Upper lobe of left lung (tissue), 6 donors: Measurements from ENCODE around the gene ASCC3. TPM values are rescaled to one million over a fixed set of nuclear protein-coding genes. Genes with fewer than 3 reads are reported as not detected.

Experiments used
- ATAC-seq, 2 donors: fragments of 200-7000 bp; cut with Tn5 transposase; one replicate each; pipeline ENCODE4 v1.9.1; 2022; ENCODE audit warnings: mild to moderate bottlenecking in 2 of 2, moderate library complexity in 2 of 2; ENCODE audit not compliant: low FRiP score in 2 of 2
- DNase-seq, 2 donors: peaks; one replicate each; pipeline ENCODE4 v3.0.0-alpha.2; 2019 to 2020
- H3K27ac ChIP-seq, 4 donors: fragments of 200-600 bp; sonication (generic); one replicate each; pipeline ENCODE4 v1.5.1; 2016 to 2019
- H3K27me3 ChIP-seq, 4 donors: fragments of 200-600 bp; sonication (generic); one replicate each; pipeline ENCODE4 v1.5.1; 2017 to 2019
- H3K36me3 ChIP-seq, 4 donors: fragments of 200-600 bp; sonication (generic); one replicate each; pipeline ENCODE4 v1.5.1; 2016 to 2019
- H3K4me1 ChIP-seq, 4 donors: fragments of 200-600 bp; sonication (generic); one replicate each; pipeline ENCODE4 v1.5.1; 2018 to 2019
- H3K4me3 ChIP-seq, 4 donors: fragments of 200-600 bp; sonication (generic); one replicate each; pipeline ENCODE4 v1.5.1; 2017 to 2019; ENCODE audit warnings: mild to moderate bottlenecking in 2 of 4, moderate library complexity in 1 of 4
- H3K9me3 ChIP-seq, 4 donors: fragments of 200-600 bp; sonication (generic); one replicate each; pipeline ENCODE4 v1.5.1; 2018 to 2019
- CTCF ChIP-seq, 6 experiments: fragments of 450-650 bp in 4 of 6; fragments of 200-600 bp in 2 of 6; sonication (generic) in 2 of 6; IDR thresholded peaks; one replicate each; pipeline ENCODE4 v1.5.1; 2016 to 2019; ENCODE audit warnings: antibody characterized with exemption in 6 of 6
- EP300 ChIP-seq, 4 donors: sonication (generic); formaldehyde crosslinking; IDR thresholded peaks; one replicate each; pipeline ENCODE4 v1.5.1; 2017; ENCODE audit warnings: antibody characterized with exemption in 4 of 4, control low read depth in 2 of 4
- POLR2A ChIP-seq, 4 donors: fragments of 450-650 bp; IDR thresholded peaks; one replicate each; pipeline ENCODE4 v1.5.1; 2016 to 2017; ENCODE audit warnings: antibody characterized with exemption in 4 of 4, mild to moderate bottlenecking in 2 of 4
- POLR2AphosphoS5 ChIP-seq, 2 donors: sonication (generic); formaldehyde crosslinking; IDR thresholded peaks; one replicate each; pipeline ENCODE4 v1.5.1; 2017; ENCODE audit warnings: antibody characterized with exemption in 2 of 2
- WGBS, 2 donors: methylation state at CpG; one replicate each; pipeline ENCODE4 v1.1.5; 2017 to 2018; 5-methylcytosine and 5-hydroxymethylcytosine counted together
- total RNA-seq, 6 donors: library from RNA; depleted of rRNA in 4 of 6; stranded (reverse); fragments of >200 nt in 4 of 6; gene quantifications; one replicate each; pipeline versions ENCODE4 v1.1.0 to v1.2.1, GENCODE V29; 2016 to 2021
- donor health status: DM: no; HTN: no; CAD: no; lungs with moderate emphysema.
- donor health status: DM: no; HTN: yes; CAD: no; lungs with severe emphysema.

Gene ASCC3
- total RNA-seq, 6 donors from 2014 or later = 18.4 to 52.2 (median 33.9) TPM

GRCh38 chr6:100509101-100509500 is 372.0 kb downstream of the ASCC3 start:
- Histone ChIP-seq H3K27ac (no peak overlapping the region), H3K27me3 (no peaks in the 10 kb centered on the region), H3K4me1 (no peaks in the 10 kb centered on the region), H3K36me3 (peaks cover 3 to 39% (median 17%) of the 10 kb centered on the region in 4 donors), H3K9me3 (no peaks in the 10 kb centered on the region), H3K4me3 (no peak overlapping the region)
- no peak for DNase-seq
- 92 to 96% methylated on average over 3 of the region's 3 CpGs for WGBS, 2 donors
- ATAC-seq = no peak
- TF ChIP-seq EP300 (IDR thresholded peaks at IDR 0.05) (no peak), CTCF (IDR thresholded peaks at IDR 0.05) (no peak), POLR2AphosphoS5 (IDR thresholded peaks at IDR 0.05) (no peak), POLR2A (IDR thresholded peaks at IDR 0.05) (no peak)

- DNase-seq (no peak), ATAC-seq (no peak)
- 94 to 100% methylated on average over 2 of the region's 2 CpGs for WGBS, 2 donors
- peaks cover 0 to 29% (median 13%) of the 10 kb centered on the region in 4 donors for H3K36me3 ChIP-seq
- H3K9me3 ChIP-seq = no peaks in the 10 kb centered on the region
- no peak overlapping the region for H3K27ac ChIP-seq
- H3K27me3 ChIP-seq = no peaks in the 10 kb centered on the region
- H3K4me1 ChIP-seq = no peaks in the 10 kb centered on the region
- TF ChIP-seq POLR2A (IDR thresholded peaks at IDR 0.05) (no peak), EP300 (IDR thresholded peaks at IDR 0.05) (no peak), POLR2AphosphoS5 (IDR thresholded peaks at IDR 0.05) (no peak), CTCF (IDR thresholded peaks at IDR 0.05) (no peak)
- H3K4me3 ChIP-seq = no peak overlapping the region
These were observed 374.5 kb downstream of the ASCC3 start for GRCh38 chr6:100506651-100507050.

DNA sequence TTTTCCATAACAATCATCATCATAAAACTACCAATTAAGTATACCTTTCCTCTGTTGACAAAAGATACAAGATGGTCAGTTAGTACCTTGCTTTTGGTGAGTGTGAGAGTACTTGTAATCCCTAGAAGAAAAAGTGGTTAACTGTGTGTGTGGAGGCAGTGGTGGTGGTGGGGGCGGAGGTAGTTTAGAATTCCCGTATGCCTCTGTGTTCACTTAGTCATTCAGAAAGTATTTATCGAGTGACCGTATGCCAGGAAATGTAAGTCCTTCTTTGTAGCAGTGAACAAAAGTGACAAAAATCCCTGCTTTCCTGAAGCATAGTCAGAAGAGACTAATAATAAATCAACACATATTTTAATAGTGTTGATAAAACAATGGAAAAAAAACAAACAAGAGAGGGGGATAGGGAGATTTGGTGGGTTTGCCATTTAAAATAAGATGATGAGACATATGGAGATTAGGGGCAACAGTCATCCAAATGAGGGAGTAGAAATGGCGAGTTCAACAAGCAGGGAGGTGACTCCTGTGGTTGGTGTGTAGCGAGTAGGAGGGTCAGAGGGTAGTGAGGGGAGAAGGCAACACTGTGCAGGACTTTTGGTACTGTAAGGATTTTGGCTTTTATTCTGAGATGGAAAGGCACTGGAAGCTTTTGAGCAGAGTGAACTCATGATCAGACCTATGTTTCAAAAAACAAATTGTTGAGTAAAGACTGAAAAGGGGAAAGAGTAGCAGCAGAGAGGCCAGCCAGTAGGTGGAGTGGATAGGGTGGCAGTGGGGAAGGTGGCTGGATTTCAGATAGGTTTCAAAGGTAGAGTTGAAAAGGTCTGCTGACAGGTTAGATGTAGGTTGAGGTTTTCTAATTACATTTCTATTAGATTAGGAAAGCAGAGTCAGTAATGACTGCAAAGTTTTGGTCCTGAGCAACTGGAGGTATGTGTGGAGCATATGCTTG is 376.1 kb downstream of the ASCC3 start:
- no peaks in the 10 kb centered on the region for H3K4me1 ChIP-seq
- H3K4me3 ChIP-seq = no peak overlapping the region
- no peak overlapping the region for H3K27ac ChIP-seq
- ATAC-seq = peak in 1 of 2 donors; percentile 75
- 70 to 72% methylated on average over 6 of the region's 6 CpGs for WGBS, 2 donors
- no peaks in the 10 kb centered on the region for H3K27me3 ChIP-seq
- H3K9me3 ChIP-seq = no peaks in the 10 kb centered on the region
- DNase-seq = no peak
- no peak for TF ChIP-seq EP300 (IDR thresholded peaks at IDR 0.05)
- TF ChIP-seq POLR2A (IDR thresholded peaks at IDR 0.05) = no peak
- no peak for TF ChIP-seq CTCF (IDR thresholded peaks at IDR 0.05)
- TF ChIP-seq POLR2AphosphoS5 (IDR thresholded peaks at IDR 0.05) = no peak
- H3K36me3 ChIP-seq = peaks cover 0 to 17% (median 6%) of the 10 kb centered on the region in 4 donors

GRCh38 chr6:100503043-100503705 is 378.0 kb downstream of the ASCC3 start:
- Histone ChIP-seq H3K27ac (no peak overlapping the region), H3K4me3 (no peak overlapping the region), H3K4me1 (no peaks in the 10 kb centered on the region), H3K27me3 (no peaks in the 10 kb centered on the region), H3K9me3 (no peaks in the 10 kb centered on the region), H3K36me3 (no peaks in the 10 kb centered on the region)
- TF ChIP-seq POLR2A (IDR thresholded peaks at IDR 0.05) (no peak), POLR2AphosphoS5 (IDR thresholded peaks at IDR 0.05) (no peak), CTCF (IDR thresholded peaks at IDR 0.05) (no peak), EP300 (IDR thresholded peaks at IDR 0.05) (no peak)
- ATAC-seq (no peak), DNase-seq (no peak)
